Endodermal cell (in vitro differentiated cells): ENCODE results near the gene NR1H3. TPM values are rescaled to one million over a fixed set of nuclear protein-coding genes. Genes with fewer than 3 reads are reported as not detected.
"Not testable (repeated sequence)": the region's sequence is repeated elsewhere in the genome, so short reads cannot be mapped to it uniquely, and the experiment has no call there.

Source experiments
- DNase-seq: peaks from one replicate; pipeline ENCODE4 v3.0.0-alpha.2; 2017
- H3K27ac ChIP-seq: 2 replicates; pipeline ENCODE4 v1.5.1; 2013; ENCODE audit warnings: mild to moderate bottlenecking, low read depth, low read length, moderate library complexity
- H3K27me3 ChIP-seq: 2 replicates; pipeline ENCODE4 v1.6.1; 2013; ENCODE audit warnings: mild to moderate bottlenecking, low read length, moderate library complexity; ENCODE audit not compliant: insufficient read depth, control insufficient read depth, poor library complexity, severe bottlenecking
- H3K36me3 ChIP-seq: 2 replicates; pipeline ENCODE4 v1.7.0; 2013; ENCODE audit warnings: mild to moderate bottlenecking, low read length, moderate library complexity; ENCODE audit not compliant: control insufficient read depth, insufficient read depth
- H3K4me1 ChIP-seq: one replicate; pipeline ENCODE4 v1.7.0; 2013; ENCODE audit warnings: low read length; ENCODE audit not compliant: control insufficient read depth, insufficient read depth
- H3K4me3 ChIP-seq: 2 replicates; pipeline ENCODE4 v1.5.1; 2013; ENCODE audit warnings: mild to moderate bottlenecking, low read length, moderate library complexity
- H3K9ac ChIP-seq: 2 replicates; pipeline ENCODE4 v1.6.1; 2013; ENCODE audit warnings: mild to moderate bottlenecking, low read length, moderate library complexity; ENCODE audit not compliant: poor library complexity, severe bottlenecking; ENCODE audit errors: extremely low read depth
- H3K9me3 ChIP-seq: 2 replicates; pipeline ENCODE4 v1.6.1; 2013; ENCODE audit warnings: mild to moderate bottlenecking, low read length, moderate library complexity; ENCODE audit not compliant: control insufficient read depth
- H3K27ac Mint-ChIP-seq: 2 replicates; pipeline ENCODE4 v1.8.0; 2020; ENCODE audit warnings: mixed read lengths
- H3K27me3 Mint-ChIP-seq: 2 replicates; pipeline ENCODE4 v1.8.0; 2021; ENCODE audit warnings: mild to moderate bottlenecking, mixed read lengths; ENCODE audit not compliant: insufficient read depth
- H3K36me3 Mint-ChIP-seq: 2 replicates; pipeline ENCODE4 v1.8.0; 2020; ENCODE audit warnings: low read depth, mixed read lengths
- H3K4me1 Mint-ChIP-seq: 2 replicates; pipeline ENCODE4 v1.8.0; 2020; ENCODE audit warnings: mixed read lengths
- H3K4me3 Mint-ChIP-seq: 2 replicates; pipeline ENCODE4 v1.8.0; 2020; ENCODE audit warnings: mild to moderate bottlenecking, moderate library complexity, mixed read lengths
- H3K9me3 Mint-ChIP-seq: 2 replicates; pipeline ENCODE4 v1.8.0; 2020; ENCODE audit warnings: mild to moderate bottlenecking, mixed read lengths
- WGBS, 2 experiments: methylation state at CpG; one replicate each; pipeline versions ENCODE4 v1.1.5 to v1.1.7; 2013; ENCODE audit warnings: missing lambda C conversion rate in 2 of 2, mixed read lengths in 1 of 2; ENCODE audit not compliant: insufficient coverage in 1 of 2, insufficient read length in 1 of 2; 5-methylcytosine and 5-hydroxymethylcytosine counted together
- total RNA-seq, 2 donors: library from RNA; stranded (reverse); fragmentation: NEBNext Ultra II Directional in 1 of 2; extraction: Animal tissue kit (Norgen Biotek cat#: 25700) in 1 of 2; gene quantifications; 2 replicates in 1 of 2; 3 replicates in 1 of 2; pipeline ENCODE4 v1.2.1, GENCODE V29; 2021
- TF ChIP-seq, protein P1 (sequence below): fragments of 200-600 bp; sonication (generic); conservative IDR thresholded peaks from 2 replicates; pipeline ENCODE4 v1.5.0; 2021; ENCODE audit warnings: antibody characterized with exemption, mild to moderate bottlenecking

NR1H3 gene
- total RNA-seq, 2 donors from 2014 or later = 29.4 to 34.6 TPM

DNA sequence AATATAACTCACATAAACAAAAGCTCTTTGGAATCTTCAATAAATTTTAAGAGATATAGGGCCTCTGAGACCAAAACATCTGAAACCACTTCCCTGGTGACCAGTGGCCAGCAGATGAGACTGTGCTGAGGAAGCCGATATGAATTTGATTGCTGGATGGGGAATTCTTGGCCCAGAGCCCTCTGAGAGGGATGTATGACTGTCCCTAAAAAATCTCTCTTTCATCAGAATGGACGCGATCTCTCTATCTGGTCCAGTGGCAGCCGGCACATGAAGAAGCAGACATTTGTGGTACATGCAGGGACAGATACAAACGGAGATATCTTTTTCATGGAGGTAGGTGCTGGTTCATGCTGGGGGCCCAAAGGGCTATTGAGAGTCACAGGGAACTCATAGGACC lies 57.2 kb downstream of the NR1H3 start:
- no peak for DNase-seq

DNA sequence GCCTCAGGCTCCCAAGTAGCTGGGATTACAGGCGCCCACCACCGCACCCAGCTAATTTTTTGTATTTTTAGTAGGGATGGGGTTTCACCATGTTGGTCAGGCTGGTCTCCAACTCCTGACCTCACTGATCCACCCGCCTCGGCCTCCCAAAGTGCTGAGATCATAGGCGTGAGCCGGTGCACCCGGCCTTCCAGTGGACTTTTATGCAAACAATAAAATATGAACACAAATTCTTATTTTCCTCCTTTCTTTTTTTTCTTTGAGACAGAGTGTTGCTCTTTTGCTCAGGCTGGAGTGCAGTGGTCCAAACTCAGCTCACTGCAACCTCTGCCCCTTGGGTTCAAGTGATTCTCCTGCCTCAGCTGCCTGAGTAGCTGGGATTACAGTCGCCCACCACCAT lies 58.7 kb downstream of the NR1H3 start:
- peaks cover 21% of the 10 kb centered on the region for H3K36me3 ChIP-seq
- WGBS, 2 experiments = 89 to 94% methylated on average over 8 of the region's 8 CpGs
- not testable (repeated sequence) for H3K27me3 ChIP-seq, H3K4me3 Mint-ChIP-seq, H3K27ac ChIP-seq, H3K27me3 Mint-ChIP-seq, H3K4me1 Mint-ChIP-seq, H3K9me3 ChIP-seq, H3K9ac ChIP-seq, H3K4me1 ChIP-seq, DNase-seq, H3K4me3 ChIP-seq, H3K9me3 Mint-ChIP-seq, H3K27ac Mint-ChIP-seq
- peaks cover 38% of the 10 kb centered on the region for H3K36me3 Mint-ChIP-seq

More for the DNA sequence above, 57.2 kb downstream of the NR1H3 start:
- Mint-ChIP-seq H3K4me3 (no peak overlapping the region), H3K4me1 (no peaks in the 10 kb centered on the region), H3K27ac (no peak overlapping the region), H3K36me3 (peaks cover 43% of the 10 kb centered on the region), H3K9me3 (no peaks in the 10 kb centered on the region), H3K27me3 (no peaks in the 10 kb centered on the region)
- no peak overlapping the region for H3K4me3 ChIP-seq
- H3K27ac ChIP-seq = no peak overlapping the region
- H3K27me3 ChIP-seq = no peaks in the 10 kb centered on the region
- no peak overlapping the region for H3K9ac ChIP-seq
- no peaks in the 10 kb centered on the region for H3K4me1 ChIP-seq
- 97 to 100% methylated on average over 5 of the region's 5 CpGs for WGBS, 2 experiments
- H3K9me3 ChIP-seq = no peaks in the 10 kb centered on the region
- peaks cover 29% of the 10 kb centered on the region for H3K36me3 ChIP-seq
- TF ChIP-seq, protein P1, sequence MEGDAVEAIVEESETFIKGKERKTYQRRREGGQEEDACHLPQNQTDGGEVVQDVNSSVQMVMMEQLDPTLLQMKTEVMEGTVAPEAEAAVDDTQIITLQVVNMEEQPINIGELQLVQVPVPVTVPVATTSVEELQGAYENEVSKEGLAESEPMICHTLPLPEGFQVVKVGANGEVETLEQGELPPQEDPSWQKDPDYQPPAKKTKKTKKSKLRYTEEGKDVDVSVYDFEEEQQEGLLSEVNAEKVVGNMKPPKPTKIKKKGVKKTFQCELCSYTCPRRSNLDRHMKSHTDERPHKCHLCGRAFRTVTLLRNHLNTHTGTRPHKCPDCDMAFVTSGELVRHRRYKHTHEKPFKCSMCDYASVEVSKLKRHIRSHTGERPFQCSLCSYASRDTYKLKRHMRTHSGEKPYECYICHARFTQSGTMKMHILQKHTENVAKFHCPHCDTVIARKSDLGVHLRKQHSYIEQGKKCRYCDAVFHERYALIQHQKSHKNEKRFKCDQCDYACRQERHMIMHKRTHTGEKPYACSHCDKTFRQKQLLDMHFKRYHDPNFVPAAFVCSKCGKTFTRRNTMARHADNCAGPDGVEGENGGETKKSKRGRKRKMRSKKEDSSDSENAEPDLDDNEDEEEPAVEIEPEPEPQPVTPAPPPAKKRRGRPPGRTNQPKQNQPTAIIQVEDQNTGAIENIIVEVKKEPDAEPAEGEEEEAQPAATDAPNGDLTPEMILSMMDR = no peak

DNA sequence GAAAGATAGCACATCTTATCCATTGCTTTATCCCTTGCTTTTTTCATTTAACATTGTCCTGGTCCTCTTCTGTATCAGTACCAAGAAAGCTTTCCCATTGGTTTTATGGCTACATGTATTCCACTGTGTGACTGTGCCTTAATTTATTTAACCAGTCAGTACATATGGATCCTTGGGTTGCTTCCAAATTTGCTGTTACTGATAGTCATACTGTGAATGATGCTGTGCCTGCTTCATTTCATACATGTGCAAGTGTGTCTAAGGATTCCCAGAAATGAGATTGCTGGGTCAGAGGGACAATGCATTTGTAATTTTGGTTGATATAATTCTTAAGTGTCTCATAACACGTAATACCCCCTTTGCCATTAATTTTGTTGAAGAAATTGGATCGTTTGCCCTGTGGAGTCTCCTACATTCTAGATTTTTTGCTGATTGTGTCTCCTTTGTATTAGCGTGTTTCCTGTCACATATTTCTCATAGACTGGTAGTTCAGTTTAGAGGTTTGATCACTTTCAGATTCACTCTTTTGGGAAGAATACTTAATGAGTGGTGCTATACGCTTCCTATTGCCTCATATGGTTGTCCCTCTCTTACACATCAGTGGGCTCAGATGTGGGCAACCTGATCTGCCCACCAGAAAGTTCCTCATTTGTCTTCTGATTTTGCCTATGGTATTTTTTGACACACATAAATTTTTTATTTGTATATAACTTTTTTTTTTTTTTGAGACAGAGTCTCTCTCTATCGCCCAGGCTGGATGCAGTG lies 59.5 kb downstream of the NR1H3 start:
- WGBS, 2 experiments = 86 to 96% methylated on average over 2 to 5 of the region's 5 CpGs
- Histone ChIP-seq H3K9ac (no peak overlapping the region), H3K4me3 (no peak overlapping the region), H3K36me3 (peaks cover 26% of the 10 kb centered on the region), H3K9me3 (no peaks in the 10 kb centered on the region), H3K27me3 (no peaks in the 10 kb centered on the region), H3K4me1 (no peaks in the 10 kb centered on the region), H3K27ac (no peak overlapping the region)
- TF ChIP-seq, protein P1 = no peak
- H3K27me3 Mint-ChIP-seq = no peaks in the 10 kb centered on the region
- H3K9me3 Mint-ChIP-seq = no peaks in the 10 kb centered on the region
- no peaks in the 10 kb centered on the region for H3K4me1 Mint-ChIP-seq
- H3K4me3 Mint-ChIP-seq = no peak overlapping the region
- no peak for DNase-seq
- no peak overlapping the region for H3K27ac Mint-ChIP-seq
- H3K36me3 Mint-ChIP-seq = peaks cover 38% of the 10 kb centered on the region
